H9 (cell line): ENCODE measurements around the gene ARHGAP12. TPM values are rescaled to one million over a fixed set of nuclear protein-coding genes. Genes with fewer than 3 reads are reported as not detected.

Experiments used
- DNase-seq: peaks from one replicate; pipeline ENCODE4 v3.0.0-alpha.2; 2017
- H2AFZ ChIP-seq: one replicate; pipeline ENCODE4 v1.6.1; 2013; ENCODE audit warnings: mild to moderate bottlenecking, low read length, control low read depth, moderate library complexity
- H2AK5ac ChIP-seq: 2 replicates; pipeline ENCODE4 v1.6.1; 2013; ENCODE audit warnings: low read length, control low read depth, mixed read lengths; ENCODE audit not compliant: insufficient read length
- H2BK120ac ChIP-seq: one replicate; pipeline ENCODE4 v1.6.1; 2013; ENCODE audit warnings: low read depth, mild to moderate bottlenecking, low read length, control low read depth, inconsistent platforms; ENCODE audit not compliant: poor library complexity, severe bottlenecking
- H2BK12ac ChIP-seq: 2 replicates; pipeline ENCODE4 v1.6.1; 2013; ENCODE audit warnings: low read length, control low read depth, mixed read lengths, low read depth; ENCODE audit not compliant: insufficient read length
- H2BK15ac ChIP-seq: 2 replicates; pipeline ENCODE4 v1.6.1; 2013; ENCODE audit warnings: low read depth, low read length, control low read depth
- H2BK20ac ChIP-seq: one replicate; pipeline ENCODE4 v1.6.1; 2013; ENCODE audit warnings: low read depth, mild to moderate bottlenecking, low read length, control low read depth, inconsistent platforms; ENCODE audit not compliant: poor library complexity, severe bottlenecking
- H2BK5ac ChIP-seq: 2 replicates; pipeline ENCODE4 v1.6.1; 2013; ENCODE audit warnings: low read length, control low read depth, mixed read lengths; ENCODE audit not compliant: insufficient read length
- H3K14ac ChIP-seq: 2 replicates; pipeline ENCODE4 v1.6.1; 2013; ENCODE audit warnings: low read length, control low read depth; ENCODE audit not compliant: insufficient read depth
- H3K18ac ChIP-seq: 2 replicates; pipeline ENCODE4 v1.6.1; 2013; ENCODE audit warnings: low read depth, mild to moderate bottlenecking, mixed read lengths, low read length, control low read depth; ENCODE audit not compliant: insufficient read length
- H3K23ac ChIP-seq: 2 replicates; pipeline ENCODE4 v1.6.1; 2013; ENCODE audit warnings: low read length, control low read depth, mixed read lengths, low read depth; ENCODE audit not compliant: insufficient read length
- H3K23me2 ChIP-seq: 2 replicates; pipeline ENCODE4 v1.6.1; 2013; ENCODE audit warnings: low read depth, mild to moderate bottlenecking, mixed read lengths, low read length, control low read depth; ENCODE audit not compliant: insufficient read length, poor library complexity, severe bottlenecking
- H3K27ac ChIP-seq: 2 replicates; pipeline ENCODE4 v1.5.1; 2013; ENCODE audit warnings: low read length, control low read depth, mixed read lengths, low read depth; ENCODE audit not compliant: insufficient read length
- H3K27me3 ChIP-seq: 2 replicates; pipeline ENCODE4 v1.6.1; 2013; ENCODE audit warnings: low read length, control low read depth, inconsistent platforms; ENCODE audit not compliant: insufficient read depth
- H3K4ac ChIP-seq: 2 replicates; pipeline ENCODE4 v1.6.1; 2013; ENCODE audit warnings: low read depth, mild to moderate bottlenecking, control low read depth, inconsistent platforms, low read length, moderate library complexity
- H3K4me1 ChIP-seq: 2 replicates; pipeline ENCODE4 v1.6.1; 2013; ENCODE audit warnings: low read length, control low read depth, inconsistent platforms; ENCODE audit not compliant: insufficient read depth
- H3K4me2 ChIP-seq: 2 replicates; pipeline ENCODE4 v1.6.1; 2013; ENCODE audit warnings: low read length, control low read depth, mixed read lengths; ENCODE audit not compliant: insufficient read length, insufficient read depth
- H3K56ac ChIP-seq: 2 replicates; pipeline ENCODE4 v1.6.1; 2013; ENCODE audit warnings: low read depth, mild to moderate bottlenecking, mixed read lengths, low read length, control low read depth; ENCODE audit not compliant: insufficient read length
- H3K79me1 ChIP-seq: 2 replicates; pipeline ENCODE4 v1.6.1; 2013; ENCODE audit warnings: low read depth, mild to moderate bottlenecking, moderate library complexity, low read length, control low read depth, inconsistent platforms; ENCODE audit not compliant: insufficient read depth, poor library complexity, severe bottlenecking
- H3K79me2 ChIP-seq: 2 replicates; pipeline ENCODE4 v1.6.1; 2013; ENCODE audit warnings: low read length, control low read depth, inconsistent platforms; ENCODE audit not compliant: insufficient read depth
- H3K9ac ChIP-seq: 2 replicates; pipeline ENCODE4 v1.6.1; 2013; ENCODE audit warnings: low read length, control low read depth, mixed read lengths; ENCODE audit not compliant: insufficient read length; ENCODE audit errors: extremely low read depth
- H3K9me3 ChIP-seq: one replicate; pipeline ENCODE4 v1.6.1; 2013; ENCODE audit warnings: low read depth, low read length, inconsistent platforms; ENCODE audit not compliant: control insufficient read depth
- H3T11ph ChIP-seq: one replicate; pipeline ENCODE4 v1.6.1; 2013; ENCODE audit warnings: mild to moderate bottlenecking, low read length, control low read depth, inconsistent platforms
- H4K20me1 ChIP-seq: one replicate; pipeline ENCODE4 v1.6.1; 2013; ENCODE audit not compliant: control insufficient read depth, insufficient read length, insufficient read depth
- H4K5ac ChIP-seq: 2 replicates; pipeline ENCODE4 v1.6.1; 2013; ENCODE audit warnings: low read depth, mild to moderate bottlenecking, mixed read lengths, low read length, control low read depth; ENCODE audit not compliant: insufficient read length
- H4K8ac ChIP-seq: replicated peaks from 2 replicates; pipeline ENCODE4 v1.6.1; 2013; ENCODE audit warnings: low read length, control low read depth, mixed read lengths, low read depth; ENCODE audit not compliant: insufficient read length
- H4K91ac ChIP-seq: 2 replicates; pipeline ENCODE4 v1.6.1; 2013; ENCODE audit warnings: low read depth, mild to moderate bottlenecking, moderate library complexity, mixed read lengths, low read length, control low read depth; ENCODE audit not compliant: insufficient read length
- H3K27ac Mint-ChIP-seq, 3 experiments: 2 replicates in 2 of 3; 3 replicates in 1 of 3; pipeline ENCODE4 v1.8.0; 2020 to 2021; ENCODE audit warnings: mixed read lengths in 3 of 3, mild to moderate bottlenecking in 1 of 3, moderate library complexity in 1 of 3
- H3K27me3 Mint-ChIP-seq: 2 replicates; pipeline ENCODE4 v1.8.0; 2021; ENCODE audit warnings: low read depth, mild to moderate bottlenecking, moderate library complexity, mixed read lengths
- H3K36me3 Mint-ChIP-seq, 3 experiments: 2 replicates in 2 of 3; 3 replicates in 1 of 3; pipeline ENCODE4 v1.8.0; 2020 to 2021; ENCODE audit warnings: low read depth in 3 of 3, mixed read lengths in 3 of 3; ENCODE audit not compliant: insufficient read depth in 1 of 3
- H3K4me1 Mint-ChIP-seq, 2 experiments: 2 replicates each; pipeline ENCODE4 v1.8.0; 2020; ENCODE audit warnings: mixed read lengths in 2 of 2
- H3K4me3 Mint-ChIP-seq, 2 experiments: 2 replicates in 1 of 2; 3 replicates in 1 of 2; pipeline ENCODE4 v1.8.0; 2020 to 2021; ENCODE audit warnings: mild to moderate bottlenecking in 2 of 2, mixed read lengths in 2 of 2, moderate library complexity in 1 of 2
- H3K9me3 Mint-ChIP-seq, 2 experiments: 2 replicates in 1 of 2; 3 replicates in 1 of 2; pipeline ENCODE4 v1.8.0; 2020; ENCODE audit warnings: mild to moderate bottlenecking in 2 of 2, mixed read lengths in 2 of 2, moderate library complexity in 1 of 2
- CTCF ChIP-seq: fragments of 200-600 bp; sonication (generic); conservative IDR thresholded peaks from 3 replicates; pipeline ENCODE4 v1.8.0; 2021; ENCODE audit warnings: antibody characterized with exemption, mild to moderate bottlenecking
- WGBS: extraction: QIAGEN DNeasy Blood & Tissue Kit; methylation state at CpG from one replicate; pipeline ENCODE4 v1.1.7; 2013; ENCODE audit warnings: missing lambda C conversion rate, low lambda C conversion rate, mixed read lengths; ENCODE audit not compliant: insufficient read length; ENCODE audit errors: extremely low coverage; 5-methylcytosine and 5-hydroxymethylcytosine counted together
- total RNA-seq: library from RNA; stranded (reverse); gene quantifications from 2 replicates; pipeline ENCODE4 v1.2.1, GENCODE V29; 2021

The ARHGAP12 gene
- total RNA-seq, 1 experiment from 2014 or later = 34.3 TPM

- Mint-ChIP-seq H3K4me3 (no peak overlapping the region), H3K4me1 (peaks cover 2 to 5% of the 10 kb centered on the region in 2 experiments; a peak in 1 of 4 replicates), H3K36me3 (peaks cover 3 to 25% (median 20%) of the 10 kb centered on the region in 3 experiments; a peak in 6 of 7 replicates), H3K27me3 (no peaks in the 10 kb centered on the region), H3K27ac (no peak overlapping the region; a peak in 1 of 7 replicates), H3K9me3 (no peaks in the 10 kb centered on the region)
- Histone ChIP-seq H2BK5ac (no peak overlapping the region), H4K5ac (no peak overlapping the region), H3K27me3 (no peaks in the 10 kb centered on the region), H3K18ac (no peak overlapping the region), H3T11ph (no peak overlapping the region), H3K9me3 (no peaks in the 10 kb centered on the region), H3K4me1 (no peaks in the 10 kb centered on the region), H2BK15ac (no peak overlapping the region), H2BK12ac (no peak overlapping the region), H2BK20ac (no peak overlapping the region), H4K20me1 (no peaks in the 10 kb centered on the region), H3K14ac (no peak overlapping the region), H2AK5ac (no peak overlapping the region), H3K4me2 (no peak overlapping the region), H3K56ac (no peak overlapping the region), H3K9ac (no peak overlapping the region), H3K23me2 (no peaks in the 10 kb centered on the region), H4K8ac (no peak overlapping the region), H2AFZ (no peak overlapping the region), H3K23ac (no peak overlapping the region), H2BK120ac (no peak overlapping the region), H3K79me1 (no peaks in the 10 kb centered on the region), H3K27ac (no peak overlapping the region), H3K4ac (no peak overlapping the region), H3K79me2 (no peaks in the 10 kb centered on the region), H4K91ac (no peak overlapping the region)
- WGBS = no CpG with 5 or more reads among the region's 6 CpGs
- peak; percentile 71 for TF ChIP-seq CTCF
- DNase-seq = no peak
These were observed 120.1 kb downstream of the ARHGAP12 start for GRCh38 chr10:31808258-31809218.
